Measurements from ENCODE around the gene TOMM34. TPM values are rescaled to one million over a fixed set of nuclear protein-coding genes. Genes with fewer than 3 reads are reported as not detected.
A peak's percentile ranks its signal among the peaks of the same experiment; 100 is the strongest.

Gene TOMM34
- 16.2 TPM for total RNA-seq

- DNase-seq (ENCODE audit: extremely low spot score in 2 of 2), result peak in 1 of 2 donors; percentile 92
- intact Hi-C loops (cut with DNase I), result no loop called here
- Histone ChIP-seq H3K27ac (peak within 1 kb of the TSS; percentile 85), H3K27me3 (no peaks in the 10 kb centered on the region), H3K9me3 (no peaks in the 10 kb centered on the region), H3K36me3 (peaks cover 0 to 10% of the 10 kb centered on the region in 2 donors), H3K4me1 (peaks cover 17% of the 10 kb centered on the region), H3K4me3 (peak within 1 kb of the TSS; percentile 93 to 95)
- TF ChIP-seq POLR2AphosphoS5 (IDR thresholded peaks at IDR 0.05; ENCODE audit: insufficient read depth in 1 of 2, low read depth in 1 of 2) (peak; percentile 90), CTCF (IDR thresholded peaks at IDR 0.05) (no peak), POLR2A (IDR thresholded peaks at IDR 0.05) (peak in 1 of 2 donors; percentile 44)
Observed at GRCh38 chr20:44960103-44960852, at the start of gene TOMM34. Gene TOMM34 (minus strand): TSS chr20:44960397. CDS start chr20:44960333, 64 bp downstream.

- no peak for DNase-seq (ENCODE audit: extremely low spot score in 2 of 2)
- Histone ChIP-seq H3K27me3 (no peaks in the 10 kb centered on the region), H3K4me3 (no peak overlapping the region), H3K27ac (no peak overlapping the region), H3K4me1 (no peaks in the 10 kb centered on the region), H3K36me3 (peaks cover 0 to 18% of the 10 kb centered on the region in 2 donors), H3K9me3 (no peaks in the 10 kb centered on the region)
- intact Hi-C loops (cut with DNase I), result no loop called here
- TF ChIP-seq POLR2AphosphoS5 (IDR thresholded peaks at IDR 0.05; ENCODE audit: insufficient read depth in 1 of 2, low read depth in 1 of 2) (no peak), POLR2A (IDR thresholded peaks at IDR 0.05) (no peak), CTCF (IDR thresholded peaks at IDR 0.05) (no peak)
Observed at GRCh38 chr20:45008521-45009049, 48.4 kb upstream of the TOMM34 start.

GRCh38 chr20:44997668-44998067 is 37.5 kb upstream of the TOMM34 start:
- no peak overlapping the region for H3K4me3 ChIP-seq
- H3K36me3 ChIP-seq, result peaks cover 3 to 48% of the 10 kb centered on the region in 2 donors

GRCh38 chr20:44997171-44997570 is 37.0 kb upstream of the TOMM34 start:
- H3K4me3 ChIP-seq, result no peak overlapping the region
- no peaks in the 10 kb centered on the region for H3K4me1 ChIP-seq
- no peaks in the 10 kb centered on the region for H3K9me3 ChIP-seq
- H3K36me3 ChIP-seq, result peaks cover 3 to 48% of the 10 kb centered on the region in 2 donors
- no peaks in the 10 kb centered on the region for H3K27me3 ChIP-seq
- H3K27ac ChIP-seq, result no peak overlapping the region
- intact Hi-C loops (cut with DNase I), result no loop called here
- no peak for TF ChIP-seq POLR2AphosphoS5 (IDR thresholded peaks at IDR 0.05; ENCODE audit: insufficient read depth in 1 of 2, low read depth in 1 of 2)
- TF ChIP-seq POLR2A (IDR thresholded peaks at IDR 0.05), result no peak
- no peak for TF ChIP-seq CTCF (IDR thresholded peaks at IDR 0.05)
- no peak for DNase-seq (ENCODE audit: extremely low spot score in 2 of 2)

More at GRCh38 chr20:44997668-44998067, 37.5 kb upstream of the TOMM34 start:
- Histone ChIP-seq H3K27ac (no peak overlapping the region), H3K4me1 (no peaks in the 10 kb centered on the region), H3K9me3 (no peaks in the 10 kb centered on the region), H3K27me3 (no peaks in the 10 kb centered on the region)
- intact Hi-C loops (cut with DNase I), result no loop called here
- DNase-seq (ENCODE audit: extremely low spot score in 2 of 2), result no peak
- TF ChIP-seq POLR2A (IDR thresholded peaks at IDR 0.05) (no peak), POLR2AphosphoS5 (IDR thresholded peaks at IDR 0.05; ENCODE audit: insufficient read depth in 1 of 2, low read depth in 1 of 2) (no peak), CTCF (IDR thresholded peaks at IDR 0.05) (no peak)

- peaks cover 3 to 30% of the 10 kb centered on the region in 2 donors for H3K36me3 ChIP-seq
- DNase-seq (ENCODE audit: extremely low spot score in 2 of 2), result no peak
- no peak for TF ChIP-seq CTCF (IDR thresholded peaks at IDR 0.05)
- intact Hi-C loops (cut with DNase I), result no loop called here
- H3K27ac ChIP-seq, result no peak overlapping the region
- H3K9me3 ChIP-seq, result no peaks in the 10 kb centered on the region
- H3K27me3 ChIP-seq, result no peaks in the 10 kb centered on the region
- H3K4me1 ChIP-seq, result peaks cover 14% of the 10 kb centered on the region
- H3K4me3 ChIP-seq, result no peak overlapping the region
Observed at GRCh38 chr20:44993343-44993742, 33.1 kb upstream of the TOMM34 start.
